Heart right ventricle (tissue), 16 donors: ENCODE results near the gene LRP1B. TPM values are rescaled to one million over a fixed set of nuclear protein-coding genes. Genes with fewer than 3 reads are reported as not detected.

Source experiments
- ATAC-seq, 8 donors: fragments of 200-7000 bp; cut with Tn5 transposase; one replicate each; pipeline ENCODE4 v1.9.1; 2020; ENCODE audit warnings: mild to moderate bottlenecking in 8 of 8, moderate library complexity in 8 of 8, moderate number of reproducible peaks in 1 of 8
- DNase-seq, 2 donors: peaks; one replicate each; pipeline ENCODE4 v3.0.0-alpha.2; 2020
- H3K27ac ChIP-seq, 10 donors: fragments of 200-600 bp; sonication (generic) in 2 of 10; one replicate each; pipeline versions ENCODE4 v1.5.0 to v1.8.0; 2020 to 2022; ENCODE audit warnings: mild to moderate bottlenecking in 3 of 10
- H3K27me3 ChIP-seq, 7 donors: fragments of 200-600 bp; one replicate each; pipeline ENCODE4 v1.8.0; 2021 to 2022; ENCODE audit warnings: mild to moderate bottlenecking in 2 of 7
- H3K36me3 ChIP-seq, 9 donors: fragments of 200-600 bp; sonication (generic) in 1 of 9; one replicate each; pipeline versions ENCODE4 v1.5.0 to v1.8.0; 2020 to 2022; ENCODE audit warnings: mild to moderate bottlenecking in 2 of 9
- H3K4me1 ChIP-seq, 9 donors: fragments of 200-600 bp; sonication (generic) in 1 of 9; one replicate each; pipeline versions ENCODE4 v1.5.0 to v1.8.0; 2020 to 2022; ENCODE audit warnings: mild to moderate bottlenecking in 4 of 9
- H3K4me3 ChIP-seq, 10 donors: fragments of 200-600 bp; sonication (generic) in 2 of 10; one replicate each; pipeline versions ENCODE4 v1.5.0 to v1.8.0; 2020 to 2022; ENCODE audit warnings: mild to moderate bottlenecking in 7 of 10, moderate library complexity in 2 of 10
- H3K9me3 ChIP-seq, 11 donors: fragments of 200-600 bp in 10 of 11; sonication (generic) in 2 of 11; one replicate each; pipeline versions ENCODE4 v1.5.0 to v1.8.0; 2013 to 2022; ENCODE audit warnings: mild to moderate bottlenecking in 2 of 11, control low read depth in 1 of 11, moderate library complexity in 1 of 11
- WGBS, 2 donors: extraction: QIAGEN DNeasy Blood & Tissue Kit; methylation state at CpG; one replicate each; pipeline ENCODE4 v1.1.7; 2013; ENCODE audit warnings: inconsistent platforms in 1 of 2; 5-methylcytosine and 5-hydroxymethylcytosine counted together
- intact Hi-C, 10 donors: fragments of 100-400 bp; cut with DNase I; formaldehyde crosslinking; loops; one replicate each; pipeline versions ENCODE4 v1.11.1 to v1.14.2; 2022
- polyA plus RNA-seq, 2 donors: library from polyadenylated mRNA; stranded (reverse); fragments of 200-250 nt; gene quantifications; one replicate each; pipeline ENCODE4 v1.2.3, GENCODE V29; 2013
- total RNA-seq, 10 donors: library from RNA; stranded (reverse); fragmentation: NEBNext Ultra II Directional in 3 of 10; extraction: Animal tissue kit (Norgen Biotek cat#: 25700) in 3 of 10; gene quantifications; one replicate each; pipeline versions ENCODE4 v1.2.1 to v1.2.4, GENCODE V29; 2021 to 2023
- TF ChIP-seq, protein P1 (sequence below), 9 donors: fragments of 200-600 bp; sonication (generic) in 2 of 9; IDR thresholded peaks; one replicate each; pipeline versions ENCODE4 v1.5.0 to v1.8.0; 2021 to 2022; ENCODE audit warnings: antibody characterized with exemption in 9 of 9, mild to moderate bottlenecking in 5 of 9, moderate library complexity in 1 of 9
- donor health status: Arrhythmogenic right ventricular cardiomyopathy.
- donor health status: ischemic (EF 13 %, LVEDD 7.1; RV severe dilation, severe dysfunction).
- donor health status: healthy with polysubstance abuse.
- donor health status: DM: no; HTN: yes; CAD: no.
- donor health status: DM: no; HTN: no; CAD: no.
- donor health status: ischemic (EF 25% LVEDD 6.9; RV normal size, moderate dysfunction).
- donor health status: ischemic (EF 25% LVEDD 5.7; RV mildly dilated, moderate dysfunction).
- donor health status: healthy.
- donor health status: DM: yes; HTN: yes; CAD: no.
- donor health status: Ischemic cardiomyopathy.
- donor health status: ischemic (EF 35%, LVEDD 5.7; RV mildly dilated, moderate dysfunction).
- donor health status: nonischemic (EF 11% LVEDD 7.7; RV severe dilation, severe dysfunction).
- donor health status: DM: yes; HTN: yes; CAD: no.
- donor health status: PGD.
- donor health status: ischemic (EF 29% LVEDD 5.4; RV normal size, mild dysfunction).
- donor health status: nonischemic (EF 23%, LVEDD 6.1; RV moderate dilation, normal function).

Gene LRP1B
- total and polyA plus RNA-seq, 12 donors, result 0.02 to 0.27 (median 0.14) TPM; not detected in 1

- TF ChIP-seq, protein P1, sequence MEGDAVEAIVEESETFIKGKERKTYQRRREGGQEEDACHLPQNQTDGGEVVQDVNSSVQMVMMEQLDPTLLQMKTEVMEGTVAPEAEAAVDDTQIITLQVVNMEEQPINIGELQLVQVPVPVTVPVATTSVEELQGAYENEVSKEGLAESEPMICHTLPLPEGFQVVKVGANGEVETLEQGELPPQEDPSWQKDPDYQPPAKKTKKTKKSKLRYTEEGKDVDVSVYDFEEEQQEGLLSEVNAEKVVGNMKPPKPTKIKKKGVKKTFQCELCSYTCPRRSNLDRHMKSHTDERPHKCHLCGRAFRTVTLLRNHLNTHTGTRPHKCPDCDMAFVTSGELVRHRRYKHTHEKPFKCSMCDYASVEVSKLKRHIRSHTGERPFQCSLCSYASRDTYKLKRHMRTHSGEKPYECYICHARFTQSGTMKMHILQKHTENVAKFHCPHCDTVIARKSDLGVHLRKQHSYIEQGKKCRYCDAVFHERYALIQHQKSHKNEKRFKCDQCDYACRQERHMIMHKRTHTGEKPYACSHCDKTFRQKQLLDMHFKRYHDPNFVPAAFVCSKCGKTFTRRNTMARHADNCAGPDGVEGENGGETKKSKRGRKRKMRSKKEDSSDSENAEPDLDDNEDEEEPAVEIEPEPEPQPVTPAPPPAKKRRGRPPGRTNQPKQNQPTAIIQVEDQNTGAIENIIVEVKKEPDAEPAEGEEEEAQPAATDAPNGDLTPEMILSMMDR (IDR thresholded peaks at IDR 0.05), result no peak
- WGBS, 2 donors, result 83 to 90% methylated on average over 2 of the region's 2 CpGs
- intact Hi-C loops, result no loop called here
These were observed 737.6 kb downstream of the LRP1B start for GRCh38 chr2:141393214-141393545.

DNA sequence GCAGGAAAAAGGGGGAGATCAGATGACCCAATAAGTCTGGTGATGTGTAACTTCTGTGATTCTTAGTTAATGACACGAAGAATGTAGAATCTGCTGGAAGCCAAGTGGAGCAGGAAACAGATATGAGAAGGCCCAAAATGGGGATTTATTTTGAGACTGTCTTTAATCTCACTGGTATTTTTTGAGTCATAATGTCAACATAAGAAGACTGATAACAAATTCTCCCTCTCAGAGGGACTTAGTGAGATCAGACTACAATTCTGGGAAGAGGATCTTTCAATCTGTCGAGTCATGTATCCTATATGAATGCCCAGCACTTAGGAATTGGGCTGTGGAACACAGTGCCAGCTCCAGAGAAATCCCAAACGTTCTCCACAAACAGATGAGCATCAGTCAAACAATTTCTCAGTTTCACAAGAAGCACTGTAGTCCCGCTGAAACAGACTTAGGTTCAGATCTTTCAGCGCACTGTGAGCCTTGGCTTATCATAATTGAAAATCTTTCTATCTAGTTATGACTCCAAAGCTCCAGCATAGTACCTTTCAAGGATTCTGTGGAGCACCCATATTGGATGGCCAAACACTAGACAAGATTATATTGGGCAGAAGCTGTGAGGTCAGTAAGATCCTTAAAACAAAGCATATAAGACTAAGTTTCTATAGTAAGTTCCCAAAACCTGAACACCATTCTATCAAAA, 738.2 kb downstream of the LRP1B start:
- Histone ChIP-seq H3K4me1 (peaks cover 0 to 5% (median 0%) of the 10 kb centered on the region in 9 donors), H3K36me3 (no peaks in the 10 kb centered on the region), H3K9me3 (no peaks in the 10 kb centered on the region), H3K4me3 (no peak overlapping the region), H3K27ac (no peak overlapping the region), H3K27me3 (no peaks in the 10 kb centered on the region)
- ATAC-seq (peak in 2 of 8 donors; percentile 22 to 75), DNase-seq (no peak)
- intact Hi-C loops, result no loop called here
- TF ChIP-seq, protein P1 (IDR thresholded peaks at IDR 0.05), result no peak
- 42 to 43% methylated on average over 5 of the region's 5 CpGs for WGBS, 2 donors

More at GRCh38 chr2:141393214-141393545, 737.6 kb downstream of the LRP1B start:
- H3K4me3 ChIP-seq, result no peak overlapping the region
- no peaks in the 10 kb centered on the region for H3K36me3 ChIP-seq
- DNase-seq (no peak), ATAC-seq (no peak)
- H3K27me3 ChIP-seq, result no peaks in the 10 kb centered on the region
- H3K9me3 ChIP-seq, result no peaks in the 10 kb centered on the region
- H3K4me1 ChIP-seq, result peaks cover 0 to 5% (median 0%) of the 10 kb centered on the region in 9 donors
- no peak overlapping the region for H3K27ac ChIP-seq

DNA sequence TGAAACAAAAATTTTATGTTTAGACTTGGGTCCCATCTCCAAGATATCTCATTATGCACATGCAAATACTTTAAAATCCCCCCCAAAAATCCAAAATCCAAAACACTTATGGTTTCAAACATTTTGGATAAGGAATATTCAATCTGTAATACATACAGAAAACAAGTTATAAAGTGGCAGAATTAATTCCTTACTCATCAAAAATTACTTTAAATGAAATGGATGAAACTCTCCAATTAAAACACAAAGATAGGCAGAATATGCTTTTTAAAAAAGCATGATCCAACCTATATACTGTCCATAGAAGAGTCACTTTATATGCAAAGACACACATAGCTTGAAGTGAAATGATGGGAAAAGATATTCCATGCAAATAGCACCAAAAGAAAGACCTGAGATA, 744.6 kb downstream of the LRP1B start:
- H3K27me3 ChIP-seq, result no peaks in the 10 kb centered on the region
- intact Hi-C loops, result no loop called here
- TF ChIP-seq, protein P1 (IDR thresholded peaks at IDR 0.05), result no peak
- ATAC-seq, result no peak
- H3K27ac ChIP-seq, result no peak overlapping the region
- H3K4me3 ChIP-seq, result no peak overlapping the region
- DNase-seq, result no peak
- no peaks in the 10 kb centered on the region for H3K36me3 ChIP-seq
- H3K9me3 ChIP-seq, result peaks cover 0 to 4% (median 0%) of the 10 kb centered on the region in 11 donors
- no peaks in the 10 kb centered on the region for H3K4me1 ChIP-seq

GRCh38 chr2:141384676-141385075, 746.1 kb downstream of the LRP1B start:
- WGBS, 2 donors, result 81 to 82% methylated on average over 4 of the region's 4 CpGs
- no peak for DNase-seq
- ATAC-seq, result no peak
- intact Hi-C loops, result no loop called here
- peaks cover 0 to 4% (median 0%) of the 10 kb centered on the region in 11 donors for H3K9me3 ChIP-seq
- H3K4me1 ChIP-seq, result no peaks in the 10 kb centered on the region
- no peaks in the 10 kb centered on the region for H3K36me3 ChIP-seq
- H3K27me3 ChIP-seq, result no peaks in the 10 kb centered on the region
- H3K4me3 ChIP-seq, result no peak overlapping the region
- no peak overlapping the region for H3K27ac ChIP-seq
- TF ChIP-seq, protein P1 (IDR thresholded peaks at IDR 0.05), result no peak
